Keratinocyte (primary cell): ENCODE results near the gene IL11RA. TPM values are rescaled to one million over a fixed set of nuclear protein-coding genes. Genes with fewer than 3 reads are reported as not detected.

Experiments used
- DNase-seq: peaks from one replicate; pipeline ENCODE4 v3.0.0-alpha.2; 2011; ENCODE audit warnings: low read depth, missing footprints, low spot score
- FAIRE-seq: peaks from 2 replicates; lab custom pipeline; 2011; peaks lifted over from hg19 to GRCh38; lab: Jason Lieb, UNC
- H2AFZ ChIP-seq: 2 replicates; pipeline ENCODE4 v1.6.0; 2012; ENCODE audit warnings: low read length, control low read depth, inconsistent platforms; ENCODE audit not compliant: control insufficient read depth
- H3K27ac ChIP-seq: 2 replicates; pipeline ENCODE4 v1.5.1; 2011; ENCODE audit warnings: low read length; ENCODE audit not compliant: control insufficient read depth, insufficient read depth
- H3K27me3 ChIP-seq: 3 replicates; pipeline ENCODE4 v1.6.0; 2011; ENCODE audit warnings: low read length; ENCODE audit not compliant: control insufficient read depth, insufficient read depth; ENCODE audit errors: extremely low read depth
- H3K36me3 ChIP-seq, 2 experiments: 2 replicates in 1 of 2; 3 replicates in 1 of 2; pipeline ENCODE4 v1.5.1; 2011; ENCODE audit warnings: low read length in 2 of 2, mild to moderate bottlenecking in 1 of 2; ENCODE audit not compliant: control insufficient read depth in 2 of 2, insufficient read depth in 2 of 2; ENCODE audit errors: extremely low read depth in 1 of 2
- H3K4me1 ChIP-seq: 3 replicates; pipeline ENCODE4 v1.5.1; 2011; ENCODE audit warnings: low read length; ENCODE audit not compliant: control insufficient read depth, insufficient read depth; ENCODE audit errors: extremely low read depth
- H3K4me2 ChIP-seq: 3 replicates; pipeline ENCODE4 v1.6.0; 2011; ENCODE audit warnings: low read depth, low read length; ENCODE audit not compliant: control insufficient read depth, insufficient read depth; ENCODE audit errors: extremely low read depth
- H3K4me3 ChIP-seq, 3 experiments: fragments of 200-600 bp in 1 of 3; sonication (generic) in 1 of 3; 2 replicates in 2 of 3; 3 replicates in 1 of 3; pipeline ENCODE4 v1.5.1; 2011 to 2016; ENCODE audit warnings: low read length in 3 of 3, mild to moderate bottlenecking in 3 of 3, control low read depth in 2 of 3, inconsistent platforms in 1 of 3, low read depth in 1 of 3, mixed read lengths in 1 of 3, mixed run types in 1 of 3, moderate library complexity in 1 of 3; ENCODE audit not compliant: control insufficient read depth in 2 of 3, insufficient read depth in 2 of 3; ENCODE audit errors: extremely low read depth in 1 of 3
- H3K79me2 ChIP-seq: 2 replicates; pipeline ENCODE4 v1.6.0; 2012; ENCODE audit warnings: low read length; ENCODE audit not compliant: control insufficient read depth, insufficient read depth
- H3K9ac ChIP-seq: 3 replicates; pipeline ENCODE4 v1.6.0; 2011; ENCODE audit warnings: low read length; ENCODE audit not compliant: control insufficient read depth, insufficient read depth; ENCODE audit errors: extremely low read depth
- H3K9me1 ChIP-seq: 3 replicates; pipeline ENCODE4 v1.6.0; 2011; ENCODE audit warnings: low read length; ENCODE audit not compliant: control insufficient read depth, insufficient read depth; ENCODE audit errors: extremely low read depth
- H3K9me3 ChIP-seq: 2 replicates; pipeline ENCODE4 v1.5.1; 2012; ENCODE audit warnings: low read depth, low read length; ENCODE audit not compliant: control insufficient read depth
- H4K20me1 ChIP-seq: 3 replicates; pipeline ENCODE4 v1.6.0; 2011; ENCODE audit warnings: low read length; ENCODE audit not compliant: control insufficient read depth, insufficient read depth; ENCODE audit errors: extremely low read depth
- EZH2 ChIP-seq: IDR thresholded peaks from one replicate; pipeline ENCODE4 v1.6.1; 2012; ENCODE audit warnings: inconsistent platforms, mild to moderate bottlenecking, low read length, moderate library complexity
- dilution Hi-C: fragments of 300-500 bp; cut with MboI; formaldehyde crosslinking; loops from one replicate; pipeline ENCODE4 v1.7.0; 2020; ENCODE audit warnings: low sequenced_read_pairs; ENCODE audit not compliant: extremely low pct_ligation_motif_present
- polyA plus RNA-seq, 5 experiments: library from polyadenylated mRNA; depleted of rRNA in 3 of 5; stranded (reverse) in 3 of 5; stranded (forward) in 1 of 5; unstranded in 1 of 5; fragments of >200 nt; gene quantifications; 1 replicate in 1 of 5; 2 replicates in 3 of 5; 3 replicates in 1 of 5; pipeline versions ENCODE4 v1.2.1 to v1.2.3, GENCODE V29; 2011 to 2012; ENCODE audit warnings: missing spikeins in 2 of 5, low read depth in 1 of 5, low replicate concordance in 1 of 5
- TF ChIP-seq, protein P1 (sequence below), 3 experiments: IDR thresholded peaks in 1 of 3; conservative IDR thresholded peaks in 1 of 3; optimal IDR thresholded peaks in 1 of 3; 2 replicates in 2 of 3; 3 replicates in 1 of 3; pipeline versions ENCODE3 to v1.5.1; 2011; ENCODE audit warnings: low read length in 3 of 3, mild to moderate bottlenecking in 3 of 3, moderate library complexity in 2 of 3, control low read depth in 1 of 3, inconsistent platforms in 1 of 3; ENCODE audit not compliant: insufficient read depth in 2 of 3; ENCODE audit errors: extremely low read depth in 1 of 3

Gene IL11RA
- polyA plus RNA-seq, 1 donor (not counting 4 experiments of a cell fraction or from before 2014, with no cell fraction given) = 3.1 TPM

DNA sequence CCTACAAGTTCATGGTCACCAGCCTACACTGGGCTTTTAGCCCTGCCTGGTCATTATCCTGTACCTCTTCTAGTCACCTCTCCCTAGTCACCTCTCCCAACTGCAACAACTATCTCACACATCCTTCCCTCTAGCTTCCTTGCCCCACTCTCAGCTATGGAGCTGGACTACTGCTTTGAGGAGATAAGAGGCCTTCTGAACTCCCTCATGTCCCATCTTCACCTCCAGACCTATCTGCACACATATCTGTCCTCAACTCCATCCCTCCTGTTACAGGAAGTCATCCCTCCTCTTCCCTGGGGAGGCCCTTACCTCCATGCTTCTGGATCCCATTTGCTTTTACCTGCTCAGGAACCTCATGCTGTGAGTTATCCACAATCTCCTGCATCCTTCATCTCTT lies 45.8 kb upstream of the IL11RA start:
- Histone ChIP-seq H3K9me3 (no peaks in the 10 kb centered on the region), H4K20me1 (no peaks in the 10 kb centered on the region), H3K4me1 (peaks cover 10% of the 10 kb centered on the region), H3K27ac (no peak overlapping the region), H3K4me2 (no peak overlapping the region), H3K36me3 (peaks cover 1 to 3% of the 10 kb centered on the region in 2 experiments), H3K9ac (no peak overlapping the region), H3K9me1 (no peaks in the 10 kb centered on the region), H3K27me3 (no peaks in the 10 kb centered on the region), H2AFZ (no peak overlapping the region), H3K79me2 (peaks cover 7% of the 10 kb centered on the region), H3K4me3 (no peak overlapping the region)
- dilution Hi-C loops = no loop called here
- no peak for TF ChIP-seq EZH2
- TF ChIP-seq, protein P1, sequence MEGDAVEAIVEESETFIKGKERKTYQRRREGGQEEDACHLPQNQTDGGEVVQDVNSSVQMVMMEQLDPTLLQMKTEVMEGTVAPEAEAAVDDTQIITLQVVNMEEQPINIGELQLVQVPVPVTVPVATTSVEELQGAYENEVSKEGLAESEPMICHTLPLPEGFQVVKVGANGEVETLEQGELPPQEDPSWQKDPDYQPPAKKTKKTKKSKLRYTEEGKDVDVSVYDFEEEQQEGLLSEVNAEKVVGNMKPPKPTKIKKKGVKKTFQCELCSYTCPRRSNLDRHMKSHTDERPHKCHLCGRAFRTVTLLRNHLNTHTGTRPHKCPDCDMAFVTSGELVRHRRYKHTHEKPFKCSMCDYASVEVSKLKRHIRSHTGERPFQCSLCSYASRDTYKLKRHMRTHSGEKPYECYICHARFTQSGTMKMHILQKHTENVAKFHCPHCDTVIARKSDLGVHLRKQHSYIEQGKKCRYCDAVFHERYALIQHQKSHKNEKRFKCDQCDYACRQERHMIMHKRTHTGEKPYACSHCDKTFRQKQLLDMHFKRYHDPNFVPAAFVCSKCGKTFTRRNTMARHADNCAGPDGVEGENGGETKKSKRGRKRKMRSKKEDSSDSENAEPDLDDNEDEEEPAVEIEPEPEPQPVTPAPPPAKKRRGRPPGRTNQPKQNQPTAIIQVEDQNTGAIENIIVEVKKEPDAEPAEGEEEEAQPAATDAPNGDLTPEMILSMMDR (optimal IDR thresholded peaks at IDR 0.05 in 1 of 3, IDR thresholded peaks at IDR 0.05 in 1 of 3, conservative IDR thresholded peaks at IDR 0.05 in 1 of 3; ENCODE audit: extremely low read depth in 1 of 3, insufficient read depth in 2 of 3, low read length in 3 of 3) = no peak
- FAIRE-seq = no peak
- no peak for DNase-seq

DNA sequence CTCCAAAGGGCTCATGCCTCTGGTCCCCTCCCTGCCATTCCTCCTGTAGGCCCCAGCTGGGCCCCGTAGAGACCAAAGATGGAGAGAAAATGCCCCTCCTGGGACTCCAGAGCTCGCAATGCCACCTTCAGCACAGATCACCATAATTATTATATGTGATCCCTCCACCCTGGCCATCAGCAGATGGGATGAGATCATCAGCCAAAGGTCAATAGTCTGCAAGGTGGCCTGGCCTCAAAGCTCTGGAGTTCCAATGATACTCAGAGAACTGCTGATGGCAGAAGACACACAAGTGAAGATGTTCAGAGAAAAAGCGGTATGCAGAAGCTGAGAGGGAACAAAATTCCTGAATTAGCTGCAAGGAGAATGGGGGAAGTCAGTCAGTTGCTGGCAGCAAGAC lies 45.1 kb upstream of the IL11RA start:
- no peaks in the 10 kb centered on the region for H3K27me3 ChIP-seq
- TF ChIP-seq, protein P1 (optimal IDR thresholded peaks at IDR 0.05 in 1 of 3, IDR thresholded peaks at IDR 0.05 in 1 of 3, conservative IDR thresholded peaks at IDR 0.05 in 1 of 3; ENCODE audit: extremely low read depth in 1 of 3, insufficient read depth in 2 of 3, low read length in 3 of 3) = no peak
- TF ChIP-seq EZH2 = no peak
- no peak overlapping the region for H3K27ac ChIP-seq
- H2AFZ ChIP-seq = no peak overlapping the region
- DNase-seq = no peak
- H3K9me1 ChIP-seq = no peaks in the 10 kb centered on the region
- no peak overlapping the region for H3K9ac ChIP-seq
- H3K36me3 ChIP-seq = peaks cover 1 to 3% of the 10 kb centered on the region in 2 experiments
- H3K4me3 ChIP-seq = no peak overlapping the region
- dilution Hi-C loops = no loop called here
- H3K4me2 ChIP-seq = no peak overlapping the region
- no peaks in the 10 kb centered on the region for H3K9me3 ChIP-seq
- FAIRE-seq = no peak
- H3K79me2 ChIP-seq = peaks cover 13% of the 10 kb centered on the region
- H3K4me1 ChIP-seq = peaks cover 11% of the 10 kb centered on the region
- H4K20me1 ChIP-seq = no peaks in the 10 kb centered on the region
